ENCODE data around the gene CCDC183.

DNA sequence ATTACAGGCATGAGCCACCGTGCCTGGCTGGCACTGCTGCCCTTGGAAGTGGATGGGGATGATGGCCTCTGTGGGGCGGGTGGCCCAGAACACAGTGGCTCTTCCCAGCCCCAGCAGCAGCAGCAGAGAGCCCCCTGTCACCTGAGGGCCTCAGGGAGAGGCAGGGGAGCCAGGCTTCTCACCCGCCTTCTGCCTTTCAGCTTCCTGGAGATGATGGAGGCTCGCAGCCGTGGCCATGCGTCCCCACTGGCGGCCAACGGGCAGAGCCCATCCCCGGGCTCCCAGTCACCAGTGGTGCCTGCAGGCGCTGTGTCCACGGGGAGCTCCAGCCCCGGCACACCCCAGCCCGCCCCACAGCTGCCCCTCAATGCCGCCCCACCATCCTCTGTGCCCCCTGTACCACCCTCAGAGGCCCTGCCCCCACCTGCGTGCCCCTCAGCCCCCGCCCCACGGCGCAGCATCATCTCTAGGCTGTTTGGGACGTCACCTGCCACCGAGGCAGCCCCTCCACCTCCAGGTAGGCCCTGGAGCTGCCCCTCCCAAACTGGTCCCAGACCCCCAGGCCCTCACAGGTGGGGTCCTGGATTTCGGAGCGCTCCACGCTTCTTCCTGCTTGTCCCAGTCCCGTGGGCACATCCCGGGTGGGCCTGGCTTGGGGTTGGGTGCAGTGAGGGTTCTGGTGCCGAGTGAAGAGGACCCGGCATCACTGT lies 41.2 kb downstream of the CCDC183 start:
- TF ChIP-seq, protein P1, sequence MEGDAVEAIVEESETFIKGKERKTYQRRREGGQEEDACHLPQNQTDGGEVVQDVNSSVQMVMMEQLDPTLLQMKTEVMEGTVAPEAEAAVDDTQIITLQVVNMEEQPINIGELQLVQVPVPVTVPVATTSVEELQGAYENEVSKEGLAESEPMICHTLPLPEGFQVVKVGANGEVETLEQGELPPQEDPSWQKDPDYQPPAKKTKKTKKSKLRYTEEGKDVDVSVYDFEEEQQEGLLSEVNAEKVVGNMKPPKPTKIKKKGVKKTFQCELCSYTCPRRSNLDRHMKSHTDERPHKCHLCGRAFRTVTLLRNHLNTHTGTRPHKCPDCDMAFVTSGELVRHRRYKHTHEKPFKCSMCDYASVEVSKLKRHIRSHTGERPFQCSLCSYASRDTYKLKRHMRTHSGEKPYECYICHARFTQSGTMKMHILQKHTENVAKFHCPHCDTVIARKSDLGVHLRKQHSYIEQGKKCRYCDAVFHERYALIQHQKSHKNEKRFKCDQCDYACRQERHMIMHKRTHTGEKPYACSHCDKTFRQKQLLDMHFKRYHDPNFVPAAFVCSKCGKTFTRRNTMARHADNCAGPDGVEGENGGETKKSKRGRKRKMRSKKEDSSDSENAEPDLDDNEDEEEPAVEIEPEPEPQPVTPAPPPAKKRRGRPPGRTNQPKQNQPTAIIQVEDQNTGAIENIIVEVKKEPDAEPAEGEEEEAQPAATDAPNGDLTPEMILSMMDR (conservative IDR thresholded peaks at IDR 0.05) = no peak
- TF ChIP-seq ZFX (IDR thresholded peaks at IDR 0.05) = no peak

All from C4-2B (cell line).